ENCODE measurements around the gene GTF2H4.
A peak's percentile ranks its signal among the peaks of the same experiment; 100 is the strongest.

Gene GTF2H4

GRCh38 chr6:30893666-30894065 lies 14.3 kb upstream of the GTF2H4 start:
- Mint-ChIP-seq H3K27me3 (ENCODE audit: low read depth, poor library complexity) (no peaks in the 10 kb centered on the region), H3K36me3 (ENCODE audit: low read depth) (peaks cover 58% of the 10 kb centered on the region)

DNA sequence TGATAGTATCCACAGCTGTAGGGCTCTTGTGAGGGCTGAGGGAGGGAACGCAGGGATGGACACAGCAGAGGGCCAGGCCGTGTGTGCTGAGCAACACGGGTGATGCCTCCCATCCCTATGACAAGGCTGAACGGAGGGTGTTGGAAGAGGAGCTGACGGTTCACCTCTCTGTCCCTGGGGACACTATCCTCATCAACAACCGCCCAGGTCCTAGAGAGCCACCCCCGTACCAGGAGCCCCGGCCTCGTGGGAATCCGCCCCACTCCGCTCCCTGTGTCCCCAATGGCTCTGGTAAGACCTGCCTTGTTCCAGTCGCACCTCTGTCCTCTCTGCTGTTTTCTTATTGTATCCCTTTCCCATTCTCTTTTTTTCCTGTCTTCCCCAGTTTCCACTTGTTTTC lies 13.6 kb upstream of the GTF2H4 start:
- Mint-ChIP-seq H3K27ac (no peak overlapping the region), H3K4me3 (no peak overlapping the region), H3K9me3 (no peaks in the 10 kb centered on the region), H3K27me3 (ENCODE audit: low read depth, poor library complexity) (no peaks in the 10 kb centered on the region), H3K36me3 (ENCODE audit: low read depth) (peaks cover 53% of the 10 kb centered on the region), H3K4me1 (peaks cover 22% of the 10 kb centered on the region)
- DNase-seq: no peak
- TF ChIP-seq, protein P1, sequence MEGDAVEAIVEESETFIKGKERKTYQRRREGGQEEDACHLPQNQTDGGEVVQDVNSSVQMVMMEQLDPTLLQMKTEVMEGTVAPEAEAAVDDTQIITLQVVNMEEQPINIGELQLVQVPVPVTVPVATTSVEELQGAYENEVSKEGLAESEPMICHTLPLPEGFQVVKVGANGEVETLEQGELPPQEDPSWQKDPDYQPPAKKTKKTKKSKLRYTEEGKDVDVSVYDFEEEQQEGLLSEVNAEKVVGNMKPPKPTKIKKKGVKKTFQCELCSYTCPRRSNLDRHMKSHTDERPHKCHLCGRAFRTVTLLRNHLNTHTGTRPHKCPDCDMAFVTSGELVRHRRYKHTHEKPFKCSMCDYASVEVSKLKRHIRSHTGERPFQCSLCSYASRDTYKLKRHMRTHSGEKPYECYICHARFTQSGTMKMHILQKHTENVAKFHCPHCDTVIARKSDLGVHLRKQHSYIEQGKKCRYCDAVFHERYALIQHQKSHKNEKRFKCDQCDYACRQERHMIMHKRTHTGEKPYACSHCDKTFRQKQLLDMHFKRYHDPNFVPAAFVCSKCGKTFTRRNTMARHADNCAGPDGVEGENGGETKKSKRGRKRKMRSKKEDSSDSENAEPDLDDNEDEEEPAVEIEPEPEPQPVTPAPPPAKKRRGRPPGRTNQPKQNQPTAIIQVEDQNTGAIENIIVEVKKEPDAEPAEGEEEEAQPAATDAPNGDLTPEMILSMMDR (IDR thresholded peaks at IDR 0.05): no peak

More at GRCh38 chr6:30893666-30894065, 14.3 kb upstream of the GTF2H4 start:
- TF ChIP-seq, protein P1 (IDR thresholded peaks at IDR 0.05): no peak
- H3K9me3 Mint-ChIP-seq: no peaks in the 10 kb centered on the region
- peaks cover 24% of the 10 kb centered on the region for H3K4me1 Mint-ChIP-seq
- H3K27ac Mint-ChIP-seq: no peak overlapping the region
- no peak overlapping the region for H3K4me3 Mint-ChIP-seq
- DNase-seq: no peak

DNA sequence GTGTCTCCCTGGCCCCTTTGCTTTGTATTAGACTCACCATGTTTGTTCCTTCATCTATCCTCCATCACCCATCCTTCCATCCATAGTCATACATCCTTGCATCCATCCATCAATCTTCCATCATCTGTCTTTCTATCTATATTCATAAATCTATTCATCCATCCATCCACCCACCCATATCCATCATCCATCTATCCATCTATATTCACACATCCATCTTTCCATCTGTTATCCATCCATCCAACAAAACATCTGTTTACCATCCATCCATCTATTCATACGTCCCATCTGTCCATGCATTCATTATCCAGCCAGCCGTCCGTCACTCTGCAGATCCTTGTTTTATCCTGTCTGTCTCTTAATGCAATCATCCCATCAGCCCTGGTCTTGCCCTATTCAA lies 13.1 kb upstream of the GTF2H4 start:
- peaks cover 18% of the 10 kb centered on the region for H3K4me1 Mint-ChIP-seq
- peak overlapping the region; percentile 17 for H3K27ac Mint-ChIP-seq
- H3K27me3 Mint-ChIP-seq (ENCODE audit: low read depth, poor library complexity): no peaks in the 10 kb centered on the region
- no peak for DNase-seq
- H3K36me3 Mint-ChIP-seq (ENCODE audit: low read depth): peaks cover 52% of the 10 kb centered on the region
- TF ChIP-seq, protein P1 (IDR thresholded peaks at IDR 0.05): no peak
- no peak overlapping the region for H3K4me3 Mint-ChIP-seq
- H3K9me3 Mint-ChIP-seq: no peaks in the 10 kb centered on the region

DNA sequence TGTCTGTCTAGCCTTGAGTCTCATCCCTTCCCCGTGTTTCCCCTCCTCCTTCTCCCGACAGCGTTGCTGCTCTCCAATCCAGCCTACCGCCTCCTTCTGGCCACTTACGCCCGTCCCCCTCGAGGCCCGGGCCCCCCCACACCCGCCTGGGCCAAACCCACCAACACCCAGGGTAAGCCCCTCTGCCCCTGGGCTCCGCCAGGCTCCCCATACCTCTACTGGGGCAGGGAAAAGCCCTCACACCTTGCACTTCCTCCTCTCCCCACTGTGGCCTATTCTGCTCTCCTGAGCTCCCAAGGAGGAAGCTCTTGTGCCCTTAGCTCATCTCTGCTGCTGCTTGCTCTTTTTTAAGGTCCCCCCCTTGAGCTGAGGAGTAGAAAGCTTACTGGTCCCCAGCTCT lies 12.7 kb upstream of the GTF2H4 start:
- H3K27me3 Mint-ChIP-seq (ENCODE audit: low read depth, poor library complexity): no peaks in the 10 kb centered on the region
- no peak for DNase-seq
- H3K9me3 Mint-ChIP-seq: no peaks in the 10 kb centered on the region
- TF ChIP-seq, protein P1 (IDR thresholded peaks at IDR 0.05): no peak
- H3K36me3 Mint-ChIP-seq (ENCODE audit: low read depth): peaks cover 52% of the 10 kb centered on the region
- H3K4me1 Mint-ChIP-seq: peaks cover 14% of the 10 kb centered on the region
- no peak overlapping the region for H3K27ac Mint-ChIP-seq
- no peak overlapping the region for H3K4me3 Mint-ChIP-seq

GRCh38 chr6:30896541-30896940 lies 11.5 kb upstream of the GTF2H4 start:
- peaks cover 50% of the 10 kb centered on the region for H3K36me3 Mint-ChIP-seq (ENCODE audit: low read depth)
- H3K4me1 Mint-ChIP-seq: peaks cover 12% of the 10 kb centered on the region
- H3K9me3 Mint-ChIP-seq: no peaks in the 10 kb centered on the region
- no peak overlapping the region for H3K27ac Mint-ChIP-seq
- DNase-seq: no peak
- H3K27me3 Mint-ChIP-seq (ENCODE audit: low read depth, poor library complexity): no peaks in the 10 kb centered on the region
- TF ChIP-seq, protein P1 (IDR thresholded peaks at IDR 0.05): no peak
- H3K4me3 Mint-ChIP-seq: no peak overlapping the region

DNA sequence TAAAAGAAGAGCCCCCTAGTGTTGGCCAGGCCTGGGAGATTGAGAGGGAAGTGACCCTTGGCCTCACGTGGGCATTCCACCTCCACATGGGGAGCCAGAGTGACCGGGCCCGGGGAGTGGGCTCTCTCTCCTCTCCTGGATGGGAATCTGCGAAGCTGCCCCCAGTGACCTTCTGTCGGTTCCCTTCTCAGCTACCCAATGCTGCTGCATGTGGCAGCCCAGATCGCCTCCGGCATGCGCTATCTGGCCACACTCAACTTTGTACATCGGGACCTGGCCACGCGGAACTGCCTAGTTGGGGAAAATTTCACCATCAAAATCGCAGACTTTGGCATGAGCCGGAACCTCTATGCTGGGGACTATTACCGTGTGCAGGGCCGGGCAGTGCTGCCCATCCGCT lies 10.1 kb upstream of the GTF2H4 start:
- Mint-ChIP-seq H3K27me3 (ENCODE audit: low read depth, poor library complexity) (peaks cover 3% of the 10 kb centered on the region), H3K36me3 (ENCODE audit: low read depth) (peaks cover 43% of the 10 kb centered on the region), H3K4me1 (peaks cover 5% of the 10 kb centered on the region), H3K27ac (no peak overlapping the region), H3K9me3 (no peaks in the 10 kb centered on the region), H3K4me3 (no peak overlapping the region)
- TF ChIP-seq, protein P1 (IDR thresholded peaks at IDR 0.05): no peak
- DNase-seq: no peak

Measured in nephron progenitor cell (in vitro differentiated cells).